ENCODE results near the gene MAPK8. TPM values are rescaled to one million over a fixed set of nuclear protein-coding genes. Genes with fewer than 3 reads are reported as not detected.
A peak's percentile ranks its signal among the peaks of the same experiment; 100 is the strongest.

The MAPK8 gene
- total RNA-seq, 1 donor from 2014 or later = 66.4 TPM

DNA sequence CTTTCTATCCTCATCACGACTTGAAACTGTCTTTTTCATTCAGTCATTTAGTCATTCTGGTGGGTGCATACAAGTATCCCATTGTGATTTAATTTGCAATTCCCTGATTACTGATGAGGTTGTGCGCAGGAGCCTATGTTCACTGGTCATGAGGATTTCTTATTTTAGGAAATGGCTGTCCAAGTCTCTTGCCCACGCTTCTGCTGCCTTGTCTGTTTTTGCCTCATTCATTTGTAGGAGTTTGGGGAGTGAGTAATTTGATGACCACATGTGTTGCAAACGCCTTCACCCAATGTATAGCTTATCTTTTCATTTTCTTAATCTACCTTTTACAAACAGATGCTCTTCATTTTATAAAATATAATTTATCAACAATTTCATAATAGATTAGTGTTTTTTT lies 171.1 kb downstream of the MAPK8 start:
- peaks cover 7% of the 10 kb centered on the region for H3K9me3 Mint-ChIP-seq

DNA sequence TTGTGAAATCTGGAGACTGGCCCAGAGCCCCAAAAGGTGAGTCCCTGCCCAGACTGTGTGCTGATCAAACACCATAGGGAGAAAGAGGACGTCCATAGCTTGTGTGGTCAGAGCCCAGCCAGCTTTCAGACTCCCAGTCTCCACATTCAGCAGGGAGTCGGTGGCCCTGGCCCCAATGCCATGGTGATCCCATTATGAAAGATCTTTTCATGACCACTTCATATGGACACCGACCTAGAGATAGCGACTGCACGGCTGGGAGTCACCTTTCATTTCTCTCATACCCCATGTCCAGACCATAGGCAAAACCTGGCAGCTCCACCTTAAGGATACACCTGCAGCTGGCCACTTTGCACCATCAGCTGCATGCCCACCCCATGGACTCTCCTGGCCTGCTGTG lies 172.0 kb downstream of the MAPK8 start:
- Mint-ChIP-seq H3K27me3 (ENCODE audit: low read depth) (no peaks in the 10 kb centered on the region), H3K9me3 (no peaks in the 10 kb centered on the region), H3K27ac (no peak overlapping the region), H3K36me3 (no peaks in the 10 kb centered on the region), H3K4me1 (peaks cover 25% of the 10 kb centered on the region), H3K4me3 (no peak overlapping the region)
- DNase-seq (ENCODE audit: low spot score in 2 of 2, unreplicated experiment in 2 of 2) = peak in 1 of 2 experiments; percentile 14
- TF ChIP-seq, protein P1, sequence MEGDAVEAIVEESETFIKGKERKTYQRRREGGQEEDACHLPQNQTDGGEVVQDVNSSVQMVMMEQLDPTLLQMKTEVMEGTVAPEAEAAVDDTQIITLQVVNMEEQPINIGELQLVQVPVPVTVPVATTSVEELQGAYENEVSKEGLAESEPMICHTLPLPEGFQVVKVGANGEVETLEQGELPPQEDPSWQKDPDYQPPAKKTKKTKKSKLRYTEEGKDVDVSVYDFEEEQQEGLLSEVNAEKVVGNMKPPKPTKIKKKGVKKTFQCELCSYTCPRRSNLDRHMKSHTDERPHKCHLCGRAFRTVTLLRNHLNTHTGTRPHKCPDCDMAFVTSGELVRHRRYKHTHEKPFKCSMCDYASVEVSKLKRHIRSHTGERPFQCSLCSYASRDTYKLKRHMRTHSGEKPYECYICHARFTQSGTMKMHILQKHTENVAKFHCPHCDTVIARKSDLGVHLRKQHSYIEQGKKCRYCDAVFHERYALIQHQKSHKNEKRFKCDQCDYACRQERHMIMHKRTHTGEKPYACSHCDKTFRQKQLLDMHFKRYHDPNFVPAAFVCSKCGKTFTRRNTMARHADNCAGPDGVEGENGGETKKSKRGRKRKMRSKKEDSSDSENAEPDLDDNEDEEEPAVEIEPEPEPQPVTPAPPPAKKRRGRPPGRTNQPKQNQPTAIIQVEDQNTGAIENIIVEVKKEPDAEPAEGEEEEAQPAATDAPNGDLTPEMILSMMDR (IDR thresholded peaks at IDR 0.05; ENCODE audit: unreplicated experiment) = no peak

More for the DNA sequence above, 171.1 kb downstream of the MAPK8 start:
- H3K36me3 Mint-ChIP-seq = no peaks in the 10 kb centered on the region
- TF ChIP-seq, protein P1 (IDR thresholded peaks at IDR 0.05; ENCODE audit: unreplicated experiment) = no peak
- H3K27me3 Mint-ChIP-seq (ENCODE audit: low read depth) = no peaks in the 10 kb centered on the region
- H3K27ac Mint-ChIP-seq = no peak overlapping the region
- peaks cover 25% of the 10 kb centered on the region for H3K4me1 Mint-ChIP-seq
- DNase-seq (ENCODE audit: low spot score in 2 of 2, unreplicated experiment in 2 of 2) = no peak
- H3K4me3 Mint-ChIP-seq = no peak overlapping the region

DNA sequence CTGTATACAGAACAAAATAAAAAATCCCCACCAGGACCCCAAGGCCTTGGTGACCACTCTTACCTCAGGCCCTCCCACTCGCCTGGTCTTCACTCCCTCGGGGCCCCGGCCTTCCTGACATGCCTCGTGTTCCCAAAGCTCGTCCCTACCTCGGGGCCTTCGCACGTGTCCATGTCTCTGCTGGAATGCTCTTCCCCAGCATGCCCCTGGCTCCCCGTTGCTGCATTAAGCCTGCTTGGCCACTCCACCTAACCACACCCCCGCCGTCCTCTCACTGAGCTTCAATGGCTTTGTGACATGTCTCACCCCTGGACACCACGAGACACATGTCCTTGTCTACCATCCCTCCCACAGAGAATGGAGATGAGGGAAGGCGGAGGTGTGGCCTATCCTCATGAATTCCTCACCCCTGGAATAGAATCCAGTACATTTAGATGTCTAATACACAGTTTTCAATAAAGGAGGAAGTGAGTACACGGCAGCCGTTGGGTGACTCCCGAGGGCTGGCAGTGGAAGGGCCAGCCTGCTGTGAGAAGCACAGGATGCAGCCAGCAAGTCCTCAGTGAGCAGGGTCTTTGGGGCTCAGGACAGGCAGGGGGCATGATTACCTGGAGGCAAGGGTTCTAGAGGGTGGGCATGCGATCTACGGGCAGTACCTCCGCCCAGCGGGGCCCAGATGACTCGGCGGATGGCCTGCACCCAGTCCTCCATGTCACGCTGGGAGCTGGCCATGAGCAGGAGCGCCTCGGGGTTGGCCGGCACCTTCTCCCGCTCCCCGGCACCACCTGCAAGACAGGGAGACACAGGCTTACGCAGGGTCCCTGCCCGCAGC lies 172.7 kb downstream of the MAPK8 start:
- Mint-ChIP-seq H3K4me1 (peaks cover 25% of the 10 kb centered on the region), H3K27me3 (ENCODE audit: low read depth) (no peaks in the 10 kb centered on the region), H3K4me3 (no peak overlapping the region), H3K27ac (no peak overlapping the region), H3K36me3 (no peaks in the 10 kb centered on the region), H3K9me3 (no peaks in the 10 kb centered on the region)
- peak in 1 of 2 experiments; percentile 12 for DNase-seq (ENCODE audit: low spot score in 2 of 2, unreplicated experiment in 2 of 2)
- TF ChIP-seq, protein P1 (IDR thresholded peaks at IDR 0.05; ENCODE audit: unreplicated experiment) = no peak

DNA sequence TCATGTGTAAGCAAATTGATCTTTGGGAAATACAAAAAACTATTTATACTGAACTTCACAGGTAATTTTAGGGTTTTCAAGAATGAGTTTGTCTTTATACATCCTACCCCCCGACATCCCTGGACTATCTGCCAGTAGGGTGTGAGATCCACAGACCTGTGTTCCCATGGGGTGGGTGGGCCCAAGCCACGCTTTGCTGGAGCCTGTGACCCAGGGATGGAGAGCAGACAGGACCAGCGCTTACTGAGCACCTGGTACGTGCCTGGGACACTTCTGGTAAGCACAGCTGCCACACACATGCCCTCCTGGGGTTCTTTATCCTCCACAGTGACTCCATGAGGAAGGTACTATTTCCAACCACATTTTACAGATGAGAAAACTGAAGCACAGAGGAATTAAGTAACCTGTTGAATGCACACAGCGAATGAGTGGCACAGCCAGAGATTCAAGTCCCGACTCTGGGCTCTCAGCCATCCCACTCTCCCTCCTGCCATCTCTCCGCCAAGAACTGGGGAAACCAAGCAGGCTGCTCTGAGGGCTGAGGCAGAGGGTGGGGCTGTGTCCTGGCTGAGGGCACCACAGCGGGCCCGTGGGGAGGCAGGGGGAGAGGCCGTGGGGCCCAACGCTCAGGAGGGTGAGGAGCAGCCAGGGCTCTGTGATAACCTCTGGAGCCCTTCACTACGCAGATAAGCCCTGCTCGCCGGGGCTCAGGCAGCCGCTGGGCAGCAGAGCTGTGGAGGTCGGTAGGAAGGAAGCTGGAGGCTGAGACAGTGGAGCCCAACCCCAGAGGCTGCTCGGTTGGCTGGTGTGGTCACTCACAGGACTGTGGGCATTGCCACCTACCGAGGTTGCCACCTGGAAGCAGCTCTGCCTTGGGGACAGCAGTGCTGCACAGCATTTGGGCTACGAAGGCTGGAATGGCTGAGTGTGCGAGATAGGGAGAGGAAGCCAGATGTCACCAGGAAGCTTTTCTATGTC lies 174.2 kb downstream of the MAPK8 start:
- TF ChIP-seq, protein P1 (IDR thresholded peaks at IDR 0.05; ENCODE audit: unreplicated experiment) = no peak
- peak in 1 of 2 experiments; percentile 29 for DNase-seq (ENCODE audit: low spot score in 2 of 2, unreplicated experiment in 2 of 2)
- H3K9me3 Mint-ChIP-seq = no peaks in the 10 kb centered on the region

DNA sequence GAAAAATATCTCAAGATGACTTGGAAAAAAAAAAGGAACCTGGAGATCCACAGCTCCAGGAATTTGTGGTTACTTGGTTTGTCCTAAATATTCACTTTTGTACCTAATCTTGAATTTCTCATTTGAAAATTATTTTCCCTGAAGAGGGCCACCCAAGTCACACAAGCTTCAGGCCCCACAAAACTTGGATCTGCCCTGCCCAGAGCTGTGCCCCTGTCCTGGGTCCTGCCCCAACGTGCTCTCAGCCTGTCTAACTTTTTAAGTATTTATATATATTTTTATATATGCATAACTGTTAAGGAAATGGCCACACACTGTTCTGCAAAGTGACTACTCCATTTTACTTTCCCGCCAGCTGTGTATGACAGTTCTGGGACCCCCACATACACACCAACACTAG lies 174.9 kb downstream of the MAPK8 start:
- TF ChIP-seq, protein P1 (IDR thresholded peaks at IDR 0.05; ENCODE audit: unreplicated experiment) = no peak
- Mint-ChIP-seq H3K4me3 (no peak overlapping the region), H3K4me1 (peaks cover 17% of the 10 kb centered on the region), H3K36me3 (no peaks in the 10 kb centered on the region), H3K9me3 (no peaks in the 10 kb centered on the region), H3K27me3 (ENCODE audit: low read depth) (no peaks in the 10 kb centered on the region), H3K27ac (no peak overlapping the region)
- no peak for DNase-seq (ENCODE audit: low spot score in 2 of 2, unreplicated experiment in 2 of 2)

More for the DNA sequence above, 174.2 kb downstream of the MAPK8 start:
- Mint-ChIP-seq H3K4me3 (no peak overlapping the region), H3K36me3 (no peaks in the 10 kb centered on the region), H3K27ac (no peak overlapping the region), H3K4me1 (peaks cover 21% of the 10 kb centered on the region), H3K27me3 (ENCODE audit: low read depth) (no peaks in the 10 kb centered on the region)
